Activated T-helper 1 cell treated with anti-CD3 and anti-CD28 coated beads, Interleukin-12 subunit alpha, Interleukin-12 subunit beta, Interleukin-2, Interleukin-4 antibody, amounts not matched to agents 30 ng/mL and 10 ng/mL and 1 ng/mL, durations not matched to agents 14 hours and 24 hours and 36 hours (primary cell): ENCODE measurements around the gene CDC42SE2. TPM values are rescaled to one million over a fixed set of nuclear protein-coding genes. Genes with fewer than 3 reads are reported as not detected.
A peak's percentile ranks its signal among the peaks of the same experiment; 100 is the strongest.
"Not testable (repeated sequence)": the region's sequence is repeated elsewhere in the genome, so short reads cannot be mapped to it uniquely, and the experiment has no call there.

Source experiments
- DNase-seq: peaks from one replicate; pipeline ENCODE4 v3.0.0; 2021; ENCODE audit warnings: low spot score
- H3K27ac Mint-ChIP-seq: one replicate; pipeline ENCODE4 v1.8.0; 2021; ENCODE audit warnings: mild to moderate bottlenecking, mixed read lengths
- H3K27me3 Mint-ChIP-seq: one replicate; pipeline ENCODE4 v1.8.0; 2022; ENCODE audit warnings: mild to moderate bottlenecking, moderate library complexity, mixed read lengths; ENCODE audit not compliant: insufficient read depth
- H3K36me3 Mint-ChIP-seq: one replicate; pipeline ENCODE4 v1.8.0; 2021; ENCODE audit warnings: low read depth, mixed read lengths
- H3K4me1 Mint-ChIP-seq: one replicate; pipeline ENCODE4 v1.8.0; 2021; ENCODE audit warnings: low read depth, mixed read lengths
- H3K4me3 Mint-ChIP-seq: one replicate; pipeline ENCODE4 v1.8.0; 2021; ENCODE audit warnings: mild to moderate bottlenecking, moderate library complexity, mixed read lengths
- H3K9me3 Mint-ChIP-seq: one replicate; pipeline ENCODE4 v1.8.0; 2021; ENCODE audit warnings: mixed read lengths
- intact Hi-C: fragments of 100-400 bp; cut with micrococcal nuclease; formaldehyde crosslinking; loops from one replicate; pipeline ENCODE4 v1.15.1; 2024
- total RNA-seq: library from RNA; stranded (reverse); gene quantifications from 2 replicates; pipeline ENCODE4 v1.2.3, GENCODE V29; 2022

CDC42SE2 gene
- total RNA-seq, 1 donor from 2014 or later = 100.0 TPM

GRCh38 chr5:131338051-131338453 is 74.2 kb downstream of the CDC42SE2 start:
- DNase-seq = no peak
- Mint-ChIP-seq H3K9me3 (no peaks in the 10 kb centered on the region), H3K27me3 (no peaks in the 10 kb centered on the region), H3K4me3 (no peak overlapping the region), H3K36me3 (peaks cover 46% of the 10 kb centered on the region), H3K4me1 (peaks cover 67% of the 10 kb centered on the region), H3K27ac (peak overlapping the region; percentile 29)
- intact Hi-C loops = no loop called here

DNA sequence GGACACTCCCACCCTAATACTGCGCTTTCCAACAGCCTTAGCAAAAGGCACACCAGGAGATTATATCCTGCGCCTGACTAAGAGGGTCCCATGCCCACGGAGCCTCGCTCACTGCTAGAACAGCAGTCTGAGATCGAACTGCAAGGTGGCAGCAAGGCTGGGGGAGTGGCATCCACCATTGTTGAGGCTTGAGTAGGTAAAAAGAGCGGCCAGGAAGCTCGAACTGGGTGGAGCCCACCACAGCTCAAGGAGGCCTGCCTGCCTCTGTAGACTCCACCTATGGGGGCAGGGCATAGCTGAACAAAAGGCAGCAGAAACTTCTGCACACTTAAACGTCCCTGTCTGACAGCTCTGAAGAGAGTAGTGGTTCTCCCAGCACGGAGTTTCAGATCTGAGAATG is 80.4 kb downstream of the CDC42SE2 start:
- DNase-seq, H3K4me3 Mint-ChIP-seq, H3K27me3 Mint-ChIP-seq, intact Hi-C loops, H3K27ac Mint-ChIP-seq: not testable (repeated sequence)
- peaks cover 69% of the 10 kb centered on the region for H3K4me1 Mint-ChIP-seq
- peaks cover 70% of the 10 kb centered on the region for H3K36me3 Mint-ChIP-seq
- H3K9me3 Mint-ChIP-seq = peaks cover 18% of the 10 kb centered on the region

- H3K27ac Mint-ChIP-seq, intact Hi-C loops, H3K4me3 Mint-ChIP-seq, DNase-seq, H3K27me3 Mint-ChIP-seq: not testable (repeated sequence)
- Mint-ChIP-seq H3K36me3 (peaks cover 66% of the 10 kb centered on the region), H3K4me1 (peaks cover 60% of the 10 kb centered on the region), H3K9me3 (peaks cover 18% of the 10 kb centered on the region)
These were observed 82.4 kb downstream of the CDC42SE2 start for GRCh38 chr5:131346204-131346603.

- no peaks in the 10 kb centered on the region for H3K27me3 Mint-ChIP-seq
- DNase-seq = no peak
- H3K4me1 Mint-ChIP-seq = peaks cover 42% of the 10 kb centered on the region
- H3K27ac Mint-ChIP-seq = no peak overlapping the region
- H3K36me3 Mint-ChIP-seq = peaks cover 8% of the 10 kb centered on the region
- H3K9me3 Mint-ChIP-seq = no peaks in the 10 kb centered on the region
- H3K4me3 Mint-ChIP-seq = no peak overlapping the region
- intact Hi-C loops = loop anchor here (2.0 kb wide), 1 partner anchor 13 kb away; no protein-coding TSS in a partner anchor
These were observed 90.1 kb downstream of the CDC42SE2 start for GRCh38 chr5:131353991-131354390.

DNA sequence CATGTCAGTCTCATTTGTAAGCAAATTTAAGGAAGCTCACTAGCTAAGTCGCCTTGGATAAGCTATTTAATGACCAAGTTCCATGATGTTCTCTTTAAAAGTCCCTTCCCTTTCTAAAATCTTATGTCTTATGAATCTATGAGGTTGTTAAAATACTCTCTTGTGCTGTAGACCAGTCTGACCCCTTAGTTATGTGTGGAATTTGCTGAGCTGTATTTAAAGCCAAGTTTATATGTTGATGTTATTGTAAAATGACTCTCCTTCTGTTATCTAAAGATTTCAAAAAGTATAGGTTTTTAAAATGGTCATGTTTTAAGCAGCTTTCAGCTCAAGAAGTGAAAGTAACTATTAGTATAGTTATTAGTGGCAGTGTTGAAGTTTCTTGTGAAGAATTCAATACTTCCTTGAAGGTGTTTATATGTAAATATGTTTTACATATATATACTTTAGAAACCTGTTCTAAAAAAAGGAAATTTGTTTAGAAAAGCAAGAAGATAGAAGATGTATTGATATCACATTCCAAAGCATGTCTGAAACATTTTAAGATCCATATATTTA is 92.2 kb downstream of the CDC42SE2 start:
- peaks cover 17% of the 10 kb centered on the region for H3K36me3 Mint-ChIP-seq
- peaks cover 44% of the 10 kb centered on the region for H3K4me1 Mint-ChIP-seq
- intact Hi-C loops = loop anchor here (2.0 to 5.0 kb wide), 3 partner anchors 15 to 149 kb away; no protein-coding TSS in a partner anchor
- no peak overlapping the region for H3K4me3 Mint-ChIP-seq
- H3K27me3 Mint-ChIP-seq = no peaks in the 10 kb centered on the region
- no peak for DNase-seq
- no peaks in the 10 kb centered on the region for H3K9me3 Mint-ChIP-seq
- peak overlapping the region; percentile 70 for H3K27ac Mint-ChIP-seq

DNA sequence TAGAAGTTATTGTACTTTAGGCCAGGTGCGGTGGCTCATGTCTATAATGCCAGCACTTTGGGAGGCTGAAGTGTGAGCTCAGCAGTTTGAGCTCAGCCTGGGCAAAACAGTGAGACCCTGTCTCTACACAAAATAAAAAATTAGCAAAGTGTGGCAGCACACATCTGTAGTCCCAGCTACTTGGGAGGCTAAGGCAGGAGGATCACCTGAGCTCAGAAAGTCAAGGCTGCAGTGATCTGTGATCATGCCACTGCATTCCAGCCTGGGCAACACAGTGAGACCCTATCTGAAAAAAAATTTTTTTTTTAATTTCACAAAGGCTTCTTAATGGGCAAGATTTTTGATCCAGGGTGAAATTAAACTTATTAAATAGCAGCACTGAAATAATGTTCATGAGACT is 92.8 kb downstream of the CDC42SE2 start:
- no peaks in the 10 kb centered on the region for H3K27me3 Mint-ChIP-seq
- H3K9me3 Mint-ChIP-seq = no peaks in the 10 kb centered on the region
- H3K4me1 Mint-ChIP-seq = peaks cover 44% of the 10 kb centered on the region
- intact Hi-C loops = loop anchor here (1.0 to 5.0 kb wide), 5 partner anchors 22 to 149 kb away; no protein-coding TSS in a partner anchor
- peak overlapping the region; percentile 70 for H3K27ac Mint-ChIP-seq
- no peak overlapping the region for H3K4me3 Mint-ChIP-seq
- no peak for DNase-seq
- peaks cover 17% of the 10 kb centered on the region for H3K36me3 Mint-ChIP-seq

GRCh38 chr5:131357739-131358561 is 94.1 kb downstream of the CDC42SE2 start:
- H3K4me1 Mint-ChIP-seq = peaks cover 46% of the 10 kb centered on the region
- peak; percentile 26 for DNase-seq
- no peaks in the 10 kb centered on the region for H3K27me3 Mint-ChIP-seq
- H3K36me3 Mint-ChIP-seq = peaks cover 20% of the 10 kb centered on the region
- peak overlapping the region; percentile 88 for H3K27ac Mint-ChIP-seq
- intact Hi-C loops = loop anchor here (1.0 to 5.0 kb wide), 11 partner anchors 8 to 194 kb away; no protein-coding TSS in a partner anchor
- H3K4me3 Mint-ChIP-seq = peak overlapping the region; percentile 37
- no peaks in the 10 kb centered on the region for H3K9me3 Mint-ChIP-seq

DNA sequence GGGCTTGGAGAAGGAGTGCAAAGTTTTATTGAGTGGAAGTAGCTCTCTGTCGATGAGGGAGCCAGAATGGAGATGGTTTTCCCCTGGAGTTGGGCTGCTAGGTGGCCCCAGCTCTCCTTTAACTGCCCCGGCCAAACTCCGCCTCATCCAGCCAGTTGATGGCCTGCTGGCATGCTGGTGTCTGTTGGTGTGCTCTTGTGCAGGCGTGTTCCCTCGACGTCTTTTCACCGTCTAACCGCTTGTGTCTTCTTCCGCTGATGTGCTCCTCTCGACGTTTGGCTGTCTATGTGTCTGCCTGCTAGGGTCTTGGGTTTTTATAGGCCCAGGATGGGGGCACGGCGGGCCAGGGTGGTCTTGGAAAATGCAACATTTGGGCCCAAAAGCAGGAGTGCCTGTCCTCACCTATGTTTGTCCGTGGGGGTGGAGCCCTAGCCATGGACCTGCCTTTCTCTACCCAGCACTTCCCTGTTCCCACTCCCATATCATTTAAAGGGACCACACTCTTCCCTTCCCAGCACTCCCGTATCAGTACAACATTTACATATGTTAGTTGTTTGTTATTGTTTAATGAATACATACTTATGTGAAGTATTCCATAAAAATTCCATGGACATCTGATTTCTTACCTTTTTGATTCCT is 97.9 kb downstream of the CDC42SE2 start:
- intact Hi-C loops = no loop called here
- peaks cover 34% of the 10 kb centered on the region for H3K36me3 Mint-ChIP-seq
- H3K9me3 Mint-ChIP-seq = no peaks in the 10 kb centered on the region
- H3K4me3 Mint-ChIP-seq = no peak overlapping the region
- H3K4me1 Mint-ChIP-seq = peaks cover 60% of the 10 kb centered on the region
- no peak for DNase-seq
- no peaks in the 10 kb centered on the region for H3K27me3 Mint-ChIP-seq
- H3K27ac Mint-ChIP-seq = peak overlapping the region; percentile 65

DNA sequence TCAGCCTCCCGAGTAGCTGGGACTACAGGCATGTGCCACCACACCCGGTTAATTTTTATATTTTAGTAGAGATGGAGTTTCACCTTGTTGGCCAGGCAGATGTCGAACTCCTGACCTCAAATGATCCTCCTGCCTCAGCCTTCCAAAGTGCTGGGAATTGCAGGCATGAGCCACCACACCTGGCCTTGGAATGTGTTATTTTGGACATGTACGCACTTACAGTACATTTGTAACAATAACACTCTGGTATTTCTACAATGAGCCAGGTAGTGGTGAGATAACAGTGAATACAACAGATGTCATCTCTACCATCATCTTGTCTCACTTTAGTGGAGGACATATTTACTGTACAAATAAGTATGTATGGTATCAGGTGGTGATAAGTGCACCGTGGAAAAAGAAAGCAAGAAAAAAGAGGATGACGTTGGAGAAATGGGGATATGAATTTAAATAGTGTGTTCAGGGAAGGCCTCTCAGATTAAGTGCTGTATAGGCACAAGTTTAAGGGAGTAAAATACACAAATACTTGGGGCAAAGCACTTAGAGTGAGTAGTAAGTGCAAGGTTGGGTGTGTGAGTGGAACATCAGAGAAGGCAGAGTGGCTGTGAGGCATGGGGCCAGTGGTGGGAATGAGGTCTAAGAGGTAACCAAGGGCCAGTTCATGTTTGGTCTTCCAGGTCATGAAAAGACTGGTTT is 100.1 kb downstream of the CDC42SE2 start:
- peak overlapping the region; percentile 10 for H3K4me3 Mint-ChIP-seq
- intact Hi-C loops = no loop called here
- no peak for DNase-seq
- peaks cover 5% of the 10 kb centered on the region for H3K9me3 Mint-ChIP-seq
- no peaks in the 10 kb centered on the region for H3K27me3 Mint-ChIP-seq
- peaks cover 60% of the 10 kb centered on the region for H3K4me1 Mint-ChIP-seq
- H3K36me3 Mint-ChIP-seq = peaks cover 43% of the 10 kb centered on the region
- peak overlapping the region; percentile 94 for H3K27ac Mint-ChIP-seq

GRCh38 chr5:131364507-131365050 is 100.7 kb downstream of the CDC42SE2 start:
- peaks cover 43% of the 10 kb centered on the region for H3K36me3 Mint-ChIP-seq
- H3K27me3 Mint-ChIP-seq = no peaks in the 10 kb centered on the region
- H3K27ac Mint-ChIP-seq = peak overlapping the region; percentile 94
- H3K9me3 Mint-ChIP-seq = peaks cover 5% of the 10 kb centered on the region
- intact Hi-C loops = no loop called here
- H3K4me3 Mint-ChIP-seq = peak overlapping the region; percentile 48
- DNase-seq = no peak
- peaks cover 66% of the 10 kb centered on the region for H3K4me1 Mint-ChIP-seq

DNA sequence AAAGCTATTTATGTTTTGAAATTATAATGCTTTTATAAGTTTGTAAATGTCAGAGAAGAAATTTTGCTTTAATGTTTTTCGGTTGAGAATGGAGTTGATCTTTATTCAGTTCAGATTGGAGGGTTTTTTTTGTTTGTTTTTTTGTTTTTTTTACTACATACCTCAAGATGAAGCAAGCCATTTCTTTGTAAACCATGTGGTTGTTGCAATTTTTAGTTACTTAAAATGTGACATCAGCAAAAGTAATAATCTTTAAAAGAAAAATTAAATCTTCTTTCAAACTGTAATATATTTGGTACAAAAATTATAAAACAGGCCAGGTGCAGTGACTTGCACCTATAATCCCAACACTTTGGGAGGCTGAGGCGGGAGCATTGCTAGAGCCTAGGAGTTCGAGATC is 102.6 kb downstream of the CDC42SE2 start:
- intact Hi-C loops = loop anchor here (1.0 kb wide), 1 partner anchor 8 kb away; no protein-coding TSS in a partner anchor
- no peaks in the 10 kb centered on the region for H3K27me3 Mint-ChIP-seq
- no peak overlapping the region for H3K4me3 Mint-ChIP-seq

GRCh38 chr5:131367219-131367860 is 103.5 kb downstream of the CDC42SE2 start:
- Mint-ChIP-seq H3K4me3 (peak overlapping the region; percentile 52), H3K27me3 (no peaks in the 10 kb centered on the region), H3K36me3 (peaks cover 37% of the 10 kb centered on the region), H3K9me3 (peaks cover 5% of the 10 kb centered on the region), H3K27ac (peak overlapping the region; percentile 68), H3K4me1 (peaks cover 79% of the 10 kb centered on the region)
- no peak for DNase-seq
- intact Hi-C loops = loop anchor here (1.0 kb wide), 1 partner anchor 8 kb away; no protein-coding TSS in a partner anchor

More for the DNA sequence above, 102.6 kb downstream of the CDC42SE2 start:
- no peak for DNase-seq
- Mint-ChIP-seq H3K36me3 (peaks cover 42% of the 10 kb centered on the region), H3K9me3 (peaks cover 5% of the 10 kb centered on the region), H3K4me1 (peaks cover 76% of the 10 kb centered on the region), H3K27ac (peak overlapping the region; percentile 57)
